ENCODE measurements around the gene LMF1.

Gene LMF1

DNA sequence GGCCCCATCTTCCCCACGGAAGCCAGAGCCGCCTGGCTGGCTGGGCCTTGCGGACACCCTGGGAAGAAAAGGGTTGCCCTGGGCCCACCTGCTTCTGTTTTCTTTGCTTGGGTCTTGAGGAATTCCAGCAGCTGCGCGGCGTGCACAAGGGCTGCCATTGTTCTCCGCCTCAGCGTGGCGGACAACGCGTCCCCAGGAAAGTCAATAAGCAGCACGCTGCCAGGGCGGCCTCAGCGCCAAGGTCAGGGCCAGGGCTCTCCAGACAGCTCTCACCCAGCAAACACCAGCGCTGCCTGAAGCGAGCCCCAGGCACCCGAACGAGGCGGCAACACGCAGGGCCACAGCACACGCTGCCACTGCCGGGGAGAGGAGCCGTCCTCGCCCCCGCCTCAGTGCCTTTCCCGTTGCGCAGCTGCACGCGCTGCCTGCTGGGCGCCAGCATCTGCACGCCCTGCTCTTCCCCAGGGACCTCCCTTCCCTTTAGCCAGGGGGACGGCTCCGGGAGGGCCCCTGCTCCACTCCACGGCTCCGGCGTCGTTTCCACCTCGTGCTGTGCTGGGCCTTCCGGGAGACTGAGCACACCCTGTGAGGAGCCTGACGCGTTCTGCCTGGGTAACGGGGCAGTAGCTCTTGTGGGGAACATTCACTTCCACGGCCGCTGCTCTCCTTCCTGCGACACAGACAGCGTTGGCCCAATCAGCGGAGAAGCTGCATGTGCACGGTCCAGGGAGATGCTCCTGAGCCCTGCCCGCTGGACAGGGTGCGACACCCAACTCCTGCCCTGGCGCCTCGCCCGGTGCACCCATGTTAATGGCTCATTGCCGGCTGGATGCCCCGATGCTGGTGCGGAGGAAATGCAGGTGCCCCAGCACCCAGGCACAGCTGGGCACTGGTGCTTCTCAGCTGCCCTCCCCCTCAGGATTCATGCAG lies 57.8 kb downstream of the LMF1 start:
- no peak for DNase-seq (ENCODE audit: low read depth in 2 of 2)

DNA sequence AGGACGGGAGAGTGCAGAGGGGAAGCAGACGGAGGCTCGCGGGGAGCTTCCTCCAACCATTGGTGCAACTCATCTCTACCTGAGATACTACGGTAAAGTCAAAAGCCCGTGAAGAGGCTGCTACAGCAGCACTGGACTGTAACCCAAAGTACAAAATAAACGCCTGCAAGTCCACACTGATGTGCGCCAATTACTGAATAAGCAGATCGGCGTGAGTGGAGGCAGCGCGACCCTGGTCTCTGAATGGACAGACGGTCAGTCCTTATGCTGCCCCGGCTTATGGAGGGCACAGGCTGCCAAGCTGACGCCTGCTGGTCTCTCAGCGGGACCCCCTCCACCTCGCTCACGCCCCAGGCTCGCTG lies 58.5 kb downstream of the LMF1 start:
- no peak for DNase-seq (ENCODE audit: low read depth in 2 of 2)

DNA sequence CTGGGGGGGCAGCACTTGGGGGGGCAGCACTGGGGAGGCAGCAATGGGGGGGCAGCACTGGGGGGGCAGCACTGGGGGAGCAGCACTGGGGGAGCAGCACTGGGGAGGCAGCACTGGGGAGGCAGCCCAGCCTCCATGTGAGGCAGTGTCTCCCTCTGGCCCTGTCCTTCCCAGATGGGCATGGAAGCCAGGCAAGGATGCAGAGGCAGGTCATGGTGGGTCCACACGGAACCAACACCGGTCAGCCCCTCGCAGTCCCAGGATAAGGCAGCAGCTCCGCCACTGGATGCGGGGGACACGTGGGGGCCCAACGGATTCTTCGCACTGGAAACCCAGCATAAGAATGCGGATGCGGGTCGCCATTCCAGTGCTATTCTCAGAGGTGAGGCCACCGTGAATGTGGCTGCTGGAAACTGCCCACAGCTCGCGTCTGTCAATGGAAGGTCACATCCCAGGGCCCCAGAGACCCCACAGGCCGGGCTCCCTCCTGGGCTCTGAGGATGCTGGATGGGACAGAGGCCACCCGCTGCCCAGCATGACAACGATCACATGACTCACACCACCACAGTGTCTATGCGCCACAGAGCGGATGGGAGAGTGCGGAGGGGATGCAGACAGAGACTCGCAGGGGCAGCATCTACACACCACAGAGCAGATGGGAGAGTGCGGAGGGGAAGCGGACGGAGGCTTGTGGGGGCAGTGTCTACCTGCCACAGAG lies 59.0 kb downstream of the LMF1 start:
- no peak for DNase-seq (ENCODE audit: low read depth in 2 of 2)

DNA sequence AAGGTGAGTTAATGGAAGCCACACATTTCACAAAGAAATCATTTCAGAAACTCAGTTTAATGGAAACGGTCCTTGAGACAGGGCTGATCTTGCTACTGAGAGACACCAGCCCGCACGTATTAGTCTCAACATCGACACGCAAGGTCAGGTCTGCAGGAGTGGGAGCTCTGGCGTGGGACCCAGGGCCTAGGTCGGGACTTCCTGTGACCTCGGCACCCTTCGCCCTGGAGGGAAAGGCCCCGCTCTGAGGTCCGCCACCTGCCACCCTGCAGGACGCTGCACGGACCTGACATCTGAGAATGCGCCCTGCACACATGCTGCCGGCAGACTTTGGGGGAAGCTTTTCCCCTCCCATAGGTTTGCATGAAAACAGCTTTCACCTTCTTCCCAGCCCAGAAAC lies 59.7 kb downstream of the LMF1 start:
- no peak for DNase-seq (ENCODE audit: low read depth in 2 of 2)

DNA sequence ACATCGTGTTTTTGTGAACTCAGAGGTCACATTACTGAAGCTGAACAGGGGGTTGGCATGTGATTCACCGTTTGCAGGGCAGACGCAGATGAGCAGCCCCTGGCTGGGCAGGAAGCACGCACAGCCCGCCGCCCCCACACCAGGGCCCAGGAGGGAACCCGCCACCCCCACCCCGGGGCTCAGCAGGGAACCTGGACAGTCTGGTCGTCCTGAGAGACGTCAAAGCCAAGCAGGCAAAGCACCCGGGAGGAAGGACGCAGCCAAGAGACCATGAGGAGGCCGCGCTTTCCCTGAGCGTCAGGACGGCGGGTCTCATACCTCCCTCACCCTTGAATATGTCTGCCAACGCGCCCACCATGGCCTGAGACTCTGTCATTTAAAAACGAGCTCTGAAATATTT lies 60.6 kb downstream of the LMF1 start:
- DNase-seq (ENCODE audit: low read depth in 2 of 2): no peak

DNA sequence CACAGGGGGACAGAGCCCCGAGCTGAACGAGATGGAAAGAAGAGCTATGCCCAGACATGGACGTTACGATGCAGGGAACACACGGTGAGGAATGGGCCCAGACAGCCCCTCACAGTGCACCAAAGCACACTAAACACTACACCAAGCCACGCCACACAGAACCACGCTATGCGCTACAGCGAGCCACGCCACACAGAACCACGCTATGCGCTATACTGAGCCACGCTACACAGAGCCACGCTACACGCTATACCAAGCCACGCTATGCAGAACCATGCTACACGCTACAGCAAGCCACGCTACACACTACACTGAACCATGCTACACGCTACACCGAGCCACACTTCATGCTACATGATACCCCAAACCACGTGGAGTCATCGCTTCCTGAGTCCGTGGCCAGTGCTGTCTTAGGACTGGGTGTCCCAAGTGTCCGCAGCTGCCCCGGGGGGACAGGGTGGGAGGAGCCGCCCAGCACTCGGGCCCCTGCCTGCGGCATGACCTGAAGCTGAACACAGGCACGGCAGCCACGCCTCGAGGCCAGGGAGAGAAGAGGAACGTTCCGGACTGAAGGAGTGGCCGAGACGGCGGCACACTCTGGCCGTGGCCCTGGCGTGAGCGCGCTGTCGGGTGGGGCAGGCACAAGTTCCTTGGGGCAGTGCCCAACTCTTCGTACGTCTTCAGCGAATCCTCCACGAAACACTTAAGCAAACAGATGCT lies 61.3 kb downstream of the LMF1 start:
- no peak for DNase-seq (ENCODE audit: low read depth in 2 of 2)

DNA sequence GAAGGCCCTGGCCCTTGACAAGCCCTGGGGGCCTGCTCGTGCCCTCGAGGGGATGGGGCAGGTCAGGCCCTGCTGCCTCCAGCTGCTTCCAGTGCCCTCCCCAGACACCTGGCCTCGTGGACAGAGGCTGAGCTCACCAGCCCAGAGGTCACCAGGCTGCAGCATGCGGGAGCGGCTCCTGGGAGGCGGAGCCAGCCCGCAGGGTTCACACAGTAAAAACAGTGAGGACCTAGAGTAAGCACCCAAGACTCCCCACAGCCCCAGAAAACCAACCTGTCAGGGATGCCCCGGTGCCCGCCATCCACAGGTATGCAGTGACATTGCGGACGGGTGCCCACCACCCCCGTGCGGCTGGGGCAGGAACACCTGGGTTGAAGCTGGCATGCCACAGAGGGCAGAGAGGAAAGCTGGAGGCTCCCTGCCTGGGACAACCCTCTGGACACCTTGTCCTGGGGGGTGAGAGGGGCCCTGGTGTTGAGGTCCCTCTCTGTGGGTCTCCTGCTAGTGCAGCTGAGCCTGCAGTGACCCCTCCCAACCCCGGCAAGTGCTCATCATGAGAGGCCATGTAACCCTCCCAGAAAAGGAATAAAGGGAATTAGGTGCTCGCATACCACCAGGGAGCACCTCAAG lies 62.1 kb downstream of the LMF1 start:
- DNase-seq (ENCODE audit: low read depth in 2 of 2): no peak

DNA sequence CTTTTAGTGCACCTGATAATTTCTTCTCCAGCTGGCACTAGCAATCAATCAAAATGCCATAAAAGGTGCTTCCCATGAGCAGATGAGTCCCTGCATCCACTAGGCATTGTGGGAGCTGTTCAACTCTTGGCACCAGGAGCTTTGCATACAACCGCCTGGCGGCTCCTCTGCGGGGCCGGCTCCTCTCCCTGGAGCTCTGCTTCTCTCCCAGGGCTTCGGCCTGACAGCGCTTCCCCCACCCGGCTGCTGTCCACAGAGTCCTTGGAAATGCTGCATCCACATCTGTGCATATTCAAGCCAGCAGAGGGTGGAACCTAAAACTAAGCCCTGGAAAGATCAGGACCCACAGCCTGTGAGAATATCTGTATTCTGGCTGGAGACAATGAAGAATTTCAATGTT lies 62.9 kb downstream of the LMF1 start:
- no peak for DNase-seq (ENCODE audit: low read depth in 2 of 2)

DNA sequence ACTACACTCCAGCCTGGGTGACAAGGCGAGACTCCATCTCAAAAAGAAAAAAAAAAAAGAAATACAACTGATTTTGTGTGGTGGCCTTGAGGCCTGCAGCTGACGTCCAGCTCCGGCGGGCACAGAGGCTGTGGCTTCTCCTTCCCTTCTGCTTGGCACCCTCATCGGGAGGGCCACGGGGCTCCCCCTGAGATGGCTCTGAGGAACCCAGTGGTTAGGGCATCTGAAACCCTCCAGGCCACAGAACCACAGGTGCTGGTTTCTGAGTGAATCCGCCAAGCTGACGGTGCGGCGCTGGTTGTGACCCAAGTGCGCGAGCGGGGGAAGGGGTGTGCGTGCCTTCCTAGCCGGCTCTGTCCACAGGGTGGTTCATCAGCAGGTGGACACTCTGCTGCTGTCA lies 63.4 kb downstream of the LMF1 start:
- DNase-seq (ENCODE audit: low read depth in 2 of 2): no peak

DNA sequence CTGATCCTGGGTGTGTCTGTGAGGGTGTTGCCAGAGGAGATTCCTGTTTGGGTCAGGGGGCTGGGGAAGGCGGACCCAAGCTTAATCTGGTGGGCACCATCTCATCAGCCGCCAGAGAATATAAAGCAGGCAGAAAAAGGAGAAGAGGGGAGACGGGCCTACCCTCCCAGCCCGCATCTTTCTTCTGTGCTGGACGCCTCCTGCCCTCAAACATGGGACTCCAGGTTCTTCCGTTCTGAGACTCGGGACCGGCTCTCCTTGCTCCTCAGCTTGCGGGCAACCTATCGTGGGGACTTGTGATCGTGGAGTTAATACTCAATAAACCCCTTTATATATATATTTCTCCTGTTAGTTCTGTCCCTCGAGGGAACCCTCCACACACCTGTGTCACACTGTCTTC lies 64.5 kb downstream of the LMF1 start:
- no peak for DNase-seq (ENCODE audit: low read depth in 2 of 2)

DNA sequence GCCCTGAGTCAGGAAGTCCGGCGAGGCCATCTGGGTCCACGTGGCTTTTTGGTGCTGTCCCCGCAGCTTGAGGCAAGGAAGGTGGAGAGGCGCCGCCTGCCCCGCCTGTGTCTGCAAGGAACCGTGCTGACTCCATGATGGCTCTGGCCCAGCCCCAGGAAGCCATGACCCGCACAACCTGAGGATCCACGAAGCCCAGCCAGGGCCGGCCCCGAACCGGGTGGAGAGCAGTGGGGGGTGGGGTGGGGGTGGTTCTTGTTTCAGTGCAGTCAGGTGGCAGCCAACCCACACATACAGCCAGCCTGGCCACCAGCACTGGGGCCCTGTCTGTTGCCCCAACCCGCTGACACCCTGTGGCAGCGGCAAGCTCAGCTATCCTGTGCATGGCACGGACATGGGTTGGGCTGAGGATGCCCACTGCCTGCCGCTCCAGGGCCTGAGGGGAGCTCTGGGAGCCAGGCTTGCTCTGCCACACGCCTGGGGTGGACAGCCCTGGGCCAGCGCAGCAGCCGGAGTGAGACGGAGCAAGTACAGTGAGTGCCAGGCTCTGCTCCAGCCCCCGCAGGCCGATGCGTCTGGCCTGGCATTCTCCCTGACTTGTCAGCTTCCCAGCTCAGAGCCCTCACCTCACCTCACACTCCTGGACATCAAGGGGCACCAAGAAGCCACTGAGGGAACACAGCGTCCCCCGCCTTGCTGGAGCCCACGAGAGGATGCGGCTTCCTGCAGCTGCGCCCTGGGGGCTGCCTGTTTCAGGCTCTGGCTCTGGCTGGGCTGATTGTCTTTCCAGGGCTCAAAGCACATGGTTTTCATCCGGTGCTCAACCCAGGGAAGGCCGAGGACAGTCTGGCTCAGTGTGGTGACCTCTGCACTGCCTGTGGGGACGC lies 68.8 kb downstream of the LMF1 start:
- no peak for DNase-seq (ENCODE audit: low read depth in 2 of 2)

DNA sequence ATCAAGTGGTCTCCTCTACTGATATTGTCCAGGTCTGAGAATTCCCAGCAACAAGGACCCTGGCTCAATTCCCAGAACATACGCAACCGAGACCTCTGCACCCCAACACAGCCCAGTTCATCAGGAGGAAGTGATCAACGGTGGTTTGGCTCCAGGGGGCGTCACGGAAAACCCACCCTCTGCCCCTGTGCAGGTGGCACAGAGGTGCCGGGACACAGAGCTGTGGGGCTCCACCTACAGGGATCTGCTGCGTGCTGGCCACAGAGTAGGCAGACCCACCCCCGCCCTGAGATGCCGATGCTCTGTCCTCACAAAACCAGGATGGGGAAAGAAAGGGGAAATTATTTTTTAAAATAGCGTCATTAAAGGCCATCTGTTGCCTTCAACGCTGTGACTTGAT lies 69.6 kb downstream of the LMF1 start:
- DNase-seq (ENCODE audit: low read depth in 2 of 2): no peak

DNA sequence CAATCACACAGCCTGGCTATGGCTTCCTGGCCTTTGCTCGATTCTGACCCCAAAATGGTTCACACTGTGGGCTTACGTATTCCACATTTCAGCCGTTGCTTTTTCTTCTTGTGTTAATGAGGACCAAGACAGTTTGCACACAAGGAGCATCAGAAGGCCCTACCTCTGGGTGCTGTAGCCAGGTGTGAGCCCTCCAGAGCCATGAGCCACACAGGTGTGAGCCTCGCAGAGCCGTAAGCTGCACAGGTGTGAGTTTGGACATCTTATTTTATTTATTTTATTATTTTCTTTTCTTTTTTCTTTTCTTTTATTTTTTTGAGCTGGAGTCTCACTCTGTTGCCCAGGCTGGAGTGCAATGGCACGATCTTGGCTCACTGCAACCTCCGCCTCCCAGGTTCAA lies 70.6 kb downstream of the LMF1 start:
- DNase-seq (ENCODE audit: low read depth in 2 of 2): no peak

DNA sequence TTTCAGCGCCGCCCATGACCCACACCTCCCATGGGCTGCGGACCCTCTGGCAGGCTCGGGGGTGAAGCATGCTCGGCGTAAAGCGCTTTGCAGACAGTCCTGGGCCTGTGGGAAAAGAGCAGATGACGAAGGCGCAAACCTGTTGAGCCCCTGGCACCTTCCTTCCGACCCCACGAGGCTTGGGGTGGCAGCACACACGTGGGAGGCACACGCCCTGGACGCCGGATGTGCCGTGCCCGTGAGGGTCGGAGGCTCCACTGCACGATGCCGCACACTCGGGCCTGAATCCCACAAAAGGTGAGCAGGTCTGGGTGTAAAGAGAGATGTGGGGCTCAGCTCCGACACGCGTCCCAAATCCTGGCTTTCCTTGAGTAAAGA lies 71.1 kb downstream of the LMF1 start:
- DNase-seq (ENCODE audit: low read depth in 2 of 2): no peak

DNA sequence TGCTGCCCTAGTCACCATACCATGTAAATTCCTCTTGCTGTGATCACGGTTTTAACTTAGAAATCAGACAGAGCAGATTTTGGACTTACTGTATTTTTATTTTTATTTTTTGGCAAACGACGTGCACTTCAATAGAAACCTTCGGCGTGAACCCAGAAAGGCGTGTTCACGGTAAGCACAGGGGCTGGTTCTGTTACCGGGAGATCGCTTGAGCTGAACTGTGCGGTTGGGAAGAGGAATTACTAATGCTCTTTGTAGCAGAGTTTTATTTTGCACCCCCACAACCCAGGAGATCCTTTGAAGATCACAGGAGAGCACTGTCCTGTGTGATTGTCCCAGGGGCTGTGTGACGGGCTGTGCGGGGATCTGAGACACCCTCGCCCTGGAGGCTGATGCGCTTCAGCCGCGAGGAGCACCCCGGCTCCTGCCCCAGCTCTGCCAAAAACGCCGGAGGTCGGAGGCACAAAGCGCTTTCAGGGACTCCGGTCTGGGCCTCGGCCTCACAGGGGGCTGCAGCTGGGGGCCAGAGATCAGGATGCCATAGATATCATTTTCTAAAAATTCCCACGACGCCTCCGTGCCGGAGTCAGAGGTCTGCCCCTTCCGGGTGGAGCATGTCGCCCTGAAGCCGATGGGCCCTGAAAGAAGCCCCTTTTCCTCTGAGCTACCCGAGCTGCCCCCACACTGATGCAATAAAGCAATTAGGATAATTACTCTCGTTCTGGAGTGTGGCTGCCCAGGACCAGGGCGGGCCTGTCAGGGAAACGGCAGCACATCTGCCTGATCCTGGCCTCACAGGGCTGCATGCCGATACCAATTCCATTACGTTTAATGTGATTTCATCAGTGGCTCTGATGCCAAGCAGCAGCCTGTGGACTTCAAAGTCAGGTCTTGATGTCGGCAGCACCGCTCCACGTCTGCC lies 71.8 kb downstream of the LMF1 start:
- DNase-seq (ENCODE audit: low read depth in 2 of 2): no peak

DNA sequence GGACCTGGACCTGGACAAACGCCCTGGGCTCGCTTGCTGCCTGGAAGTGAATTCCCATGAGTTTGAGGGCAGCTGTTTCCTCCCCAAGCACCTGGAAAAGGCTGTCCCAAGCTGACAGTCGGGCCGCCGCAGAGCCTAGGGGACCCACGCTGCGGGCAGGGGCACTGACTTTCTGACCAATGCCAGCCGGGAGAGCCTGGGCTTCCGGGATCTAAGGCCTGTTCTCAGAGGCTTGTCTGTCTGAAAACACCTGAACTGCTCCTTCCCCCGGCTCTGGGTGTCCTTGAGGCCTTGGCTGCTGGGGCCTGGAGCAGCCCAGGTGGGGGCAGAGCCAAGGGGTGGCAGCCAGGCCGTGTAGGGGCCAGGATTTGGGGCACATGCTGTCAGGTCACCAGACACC lies 72.6 kb downstream of the LMF1 start:
- no peak for DNase-seq (ENCODE audit: low read depth in 2 of 2)

DNA sequence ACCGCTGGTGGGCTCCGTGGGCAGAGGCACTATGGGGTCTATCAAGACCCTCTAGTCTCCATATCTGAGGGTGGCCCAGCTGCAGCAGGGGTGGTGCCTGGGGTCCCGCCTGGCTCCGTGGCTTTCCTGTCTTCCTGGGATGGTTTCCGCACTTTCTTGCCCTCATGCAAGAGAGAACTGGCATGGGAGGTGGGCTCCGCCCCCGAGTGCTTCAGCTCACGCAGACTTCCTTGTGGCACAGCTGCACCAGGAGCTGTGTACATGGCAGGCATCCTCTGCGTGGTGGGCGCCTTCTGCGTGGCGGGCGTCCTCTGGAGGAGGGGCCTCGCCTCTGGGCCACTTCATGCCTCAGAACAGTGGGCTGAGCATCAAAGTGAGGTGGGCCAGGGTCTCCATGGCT lies 73.1 kb downstream of the LMF1 start:
- no peak for DNase-seq (ENCODE audit: low read depth in 2 of 2)

DNA sequence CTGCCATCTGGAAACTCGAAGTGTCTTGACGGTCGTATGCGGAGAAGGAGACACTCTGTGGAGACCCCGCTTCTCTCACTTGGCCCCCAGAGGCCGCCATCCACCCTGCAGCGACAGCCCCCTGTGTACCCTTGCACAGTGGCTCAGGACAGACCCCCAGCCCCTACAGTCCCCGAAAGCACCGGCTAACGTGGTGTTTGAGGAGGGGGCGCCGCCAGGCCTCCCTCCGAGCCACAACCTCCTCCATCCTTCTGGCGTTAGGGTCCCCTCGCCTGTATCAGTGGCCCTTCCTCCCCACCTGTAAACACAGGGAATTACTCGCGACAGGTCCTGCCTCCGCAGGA lies 73.6 kb downstream of the LMF1 start:
- DNase-seq (ENCODE audit: low read depth in 2 of 2): no peak

DNA sequence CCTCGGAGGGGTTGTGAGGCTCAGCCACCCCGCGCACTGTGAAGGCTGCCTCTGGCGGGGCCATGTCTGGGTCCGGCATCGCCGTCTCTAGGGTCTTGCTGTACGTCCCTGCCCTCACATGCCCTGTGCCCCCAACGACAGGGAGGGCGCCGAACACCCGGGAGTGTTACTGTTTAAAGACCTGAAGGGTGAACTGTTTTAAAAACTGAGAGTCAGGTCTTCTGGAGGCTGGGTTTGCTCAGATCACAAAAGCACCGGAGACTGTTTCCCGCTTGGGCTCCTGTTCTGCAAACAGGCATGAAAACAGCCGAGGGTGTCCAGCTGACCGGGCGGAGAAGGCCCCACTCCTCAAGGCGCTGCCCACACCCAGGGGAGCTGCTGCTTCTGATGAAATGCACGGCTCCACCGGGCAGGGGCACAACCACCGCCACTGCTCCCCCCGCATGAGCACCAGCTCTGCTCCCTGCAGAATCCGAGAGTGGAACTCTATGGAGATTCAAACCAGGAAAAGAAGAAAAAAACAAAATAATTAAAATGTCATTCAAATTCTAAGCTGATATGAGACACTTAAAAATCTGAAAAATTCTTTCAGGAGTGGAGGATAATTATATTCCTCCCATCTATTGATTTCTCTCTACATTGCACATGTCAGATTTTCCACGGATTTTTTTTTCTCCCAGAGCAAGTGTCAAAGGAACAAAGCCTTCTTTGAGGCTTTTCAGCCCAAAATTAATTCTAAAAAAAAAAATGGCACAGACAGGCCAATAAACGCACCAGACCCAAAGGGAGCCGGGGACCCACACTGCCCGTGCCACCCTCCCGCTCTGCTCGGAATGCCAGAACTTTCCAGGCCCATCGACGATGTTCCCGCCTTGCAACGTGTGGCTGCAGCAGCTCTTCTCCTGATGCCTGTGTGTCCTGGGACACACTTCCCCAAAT lies 74.3 kb downstream of the LMF1 start:
- DNase-seq (ENCODE audit: low read depth in 2 of 2): no peak

All from stimulated activated CD8-positive, alpha-beta memory T cell treated with anti-CD3 and anti-CD28 coated beads, Interleukin-7, amount 100 ng/mL, for 1 hour (primary cell).